Central memory CD8-positive, alpha-beta T cell (primary cell): ENCODE measurements around the gene SLIT1.

Experiments used
- ATAC-seq: fragments of 150-1000 bp; cut with Tn5 transposase; replicated peaks from 2 replicates; pipeline ENCODE4 v1.10.0; 2022; ENCODE audit warnings: mild to moderate bottlenecking, moderate FRiP score, moderate number of reproducible peaks; ENCODE audit not compliant: poor library complexity, severe bottlenecking; ENCODE audit errors: extremely low read depth
- DNase-seq, 2 donors: peaks; one replicate each; pipeline ENCODE4 v3.0.0; 2021; ENCODE audit warnings: low spot score in 2 of 2
- H3K27ac Mint-ChIP-seq: one replicate; pipeline ENCODE4 v1.8.0; 2022; ENCODE audit warnings: low read depth, mild to moderate bottlenecking, moderate library complexity, mixed read lengths
- H3K27me3 Mint-ChIP-seq: one replicate; pipeline ENCODE4 v1.8.0; 2022; ENCODE audit warnings: mixed read lengths
- H3K36me3 Mint-ChIP-seq: one replicate; pipeline ENCODE4 v1.8.0; 2022; ENCODE audit warnings: mild to moderate bottlenecking, moderate library complexity, mixed read lengths; ENCODE audit not compliant: insufficient read depth
- H3K4me1 Mint-ChIP-seq: one replicate; pipeline ENCODE4 v1.8.0; 2022; ENCODE audit warnings: mixed read lengths
- H3K4me3 Mint-ChIP-seq: one replicate; pipeline ENCODE4 v1.8.0; 2022; ENCODE audit warnings: mild to moderate bottlenecking, moderate library complexity, mixed read lengths
- H3K9me3 Mint-ChIP-seq: one replicate; pipeline ENCODE4 v1.8.0; 2022; ENCODE audit warnings: mixed read lengths

The SLIT1 gene

DNA sequence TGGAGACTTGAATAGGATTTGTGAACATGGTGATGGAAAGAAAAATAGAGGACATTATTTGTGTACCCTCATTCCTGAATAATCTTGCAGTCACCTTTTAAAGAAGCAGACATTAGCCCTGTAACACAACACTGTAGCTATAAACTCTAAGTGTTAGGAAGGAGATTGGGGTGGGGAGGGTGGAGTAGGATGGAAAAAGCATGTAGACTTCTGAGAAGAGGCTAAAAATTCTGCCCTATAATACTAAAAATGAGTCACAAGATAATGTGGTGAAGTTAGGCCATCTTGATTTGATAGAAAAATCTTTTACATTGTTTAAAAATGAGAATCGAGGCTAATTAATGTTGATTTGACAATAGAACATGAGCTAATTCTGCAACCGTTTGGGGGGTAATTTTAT is 224.9 kb downstream of the SLIT1 start:
- Mint-ChIP-seq H3K9me3 (no peaks in the 10 kb centered on the region), H3K4me3 (no peak overlapping the region), H3K27me3 (no peaks in the 10 kb centered on the region), H3K4me1 (peaks cover 6% of the 10 kb centered on the region), H3K27ac (no peak overlapping the region), H3K36me3 (peaks cover 4% of the 10 kb centered on the region)
- no peak for DNase-seq
- no peak for ATAC-seq

DNA sequence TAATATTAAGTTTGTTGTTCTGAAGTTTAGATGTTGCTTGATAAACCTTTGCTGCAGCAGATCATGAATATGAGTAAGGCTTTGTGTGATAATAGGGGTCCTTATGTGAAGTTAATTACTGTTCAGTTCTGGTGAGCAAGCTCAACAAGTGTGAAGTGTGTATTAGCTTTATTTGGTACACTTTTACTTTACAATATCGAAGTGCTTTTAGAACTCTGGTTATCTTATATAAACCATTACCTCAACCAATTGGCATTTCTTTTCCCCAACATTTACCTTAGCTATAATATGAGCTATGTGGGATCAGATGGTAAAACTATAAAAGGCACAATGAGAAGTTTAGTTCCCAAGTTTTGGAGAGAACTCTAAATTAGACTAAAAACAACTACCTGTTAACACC is 226.0 kb downstream of the SLIT1 start:
- peaks cover 15% of the 10 kb centered on the region for H3K36me3 Mint-ChIP-seq
- DNase-seq (no peak), ATAC-seq (no peak)
- peaks cover 11% of the 10 kb centered on the region for H3K4me1 Mint-ChIP-seq
- H3K9me3 Mint-ChIP-seq: no peaks in the 10 kb centered on the region
- no peaks in the 10 kb centered on the region for H3K27me3 Mint-ChIP-seq
- no peak overlapping the region for H3K4me3 Mint-ChIP-seq
- no peak overlapping the region for H3K27ac Mint-ChIP-seq

DNA sequence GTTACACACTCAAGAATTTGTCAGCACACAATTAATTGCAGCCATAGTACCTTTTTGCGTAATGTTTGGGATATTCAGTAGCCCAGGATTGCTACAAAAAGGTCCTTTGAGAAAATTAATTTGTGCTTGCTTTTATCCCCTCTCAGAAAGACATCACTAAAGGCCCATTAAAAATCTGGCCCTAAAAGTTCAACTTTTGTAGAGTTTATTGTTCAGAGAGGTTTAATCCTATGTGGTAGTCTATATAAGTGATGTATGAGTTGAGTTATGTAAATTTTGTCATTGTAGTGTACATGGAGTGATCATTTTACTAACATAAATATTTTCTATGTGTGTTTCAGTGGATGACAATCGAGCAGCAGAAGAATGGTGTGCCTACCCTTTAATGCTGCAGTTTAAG is 227.7 kb downstream of the SLIT1 start:
- ATAC-seq (no peak), DNase-seq (no peak)
- Mint-ChIP-seq H3K36me3 (peaks cover 24% of the 10 kb centered on the region), H3K27me3 (no peaks in the 10 kb centered on the region), H3K27ac (no peak overlapping the region), H3K4me3 (no peak overlapping the region), H3K4me1 (peaks cover 11% of the 10 kb centered on the region), H3K9me3 (no peaks in the 10 kb centered on the region)

DNA sequence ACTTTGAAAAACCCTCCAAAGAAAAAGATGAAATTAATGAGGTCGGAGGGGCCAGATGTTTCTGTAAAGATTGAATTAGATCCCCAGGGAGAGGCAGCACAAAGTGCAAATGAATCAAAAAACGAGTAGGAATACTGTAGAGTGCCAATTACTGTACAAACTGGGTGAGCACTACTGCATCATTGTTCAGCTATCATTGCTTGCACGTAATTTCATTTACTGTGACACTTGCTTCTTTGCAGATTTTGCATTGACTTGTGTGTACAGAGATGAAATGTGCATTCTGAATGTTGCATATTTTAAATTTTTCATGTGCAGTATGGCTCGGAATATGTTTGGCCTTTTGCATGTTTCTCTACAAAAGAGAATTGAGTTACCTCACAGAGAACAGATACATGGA is 230.0 kb downstream of the SLIT1 start:
- Mint-ChIP-seq H3K4me3 (no peak overlapping the region), H3K9me3 (no peaks in the 10 kb centered on the region), H3K4me1 (peaks cover 5% of the 10 kb centered on the region), H3K36me3 (peaks cover 34% of the 10 kb centered on the region), H3K27me3 (no peaks in the 10 kb centered on the region), H3K27ac (no peak overlapping the region)
- no peak for DNase-seq
- no peak for ATAC-seq

DNA sequence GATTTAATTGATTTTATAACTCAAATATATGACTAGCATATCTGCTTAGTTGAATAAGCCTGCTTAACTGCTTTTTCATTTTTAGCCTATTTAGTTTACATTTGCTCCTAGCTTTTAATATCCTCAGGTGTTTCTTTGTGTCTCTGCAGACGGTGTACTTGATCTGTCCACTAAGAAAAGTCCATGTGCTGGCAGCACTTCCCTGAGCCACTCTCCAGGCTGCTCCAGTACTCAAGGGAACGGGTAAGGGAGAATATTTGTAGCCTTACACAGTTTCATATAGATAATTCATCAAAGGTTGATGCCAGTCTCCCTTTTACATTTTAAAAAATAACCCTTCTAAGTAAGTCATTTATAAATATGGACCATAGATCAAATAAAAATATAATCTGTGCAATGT is 233.8 kb downstream of the SLIT1 start:
- H3K4me3 Mint-ChIP-seq: no peak overlapping the region
- H3K27me3 Mint-ChIP-seq: no peaks in the 10 kb centered on the region
- ATAC-seq (no peak), DNase-seq (no peak)
- peaks cover 39% of the 10 kb centered on the region for H3K36me3 Mint-ChIP-seq
- H3K27ac Mint-ChIP-seq: peak overlapping the region; percentile 12
- no peaks in the 10 kb centered on the region for H3K9me3 Mint-ChIP-seq
- H3K4me1 Mint-ChIP-seq: peaks cover 12% of the 10 kb centered on the region

DNA sequence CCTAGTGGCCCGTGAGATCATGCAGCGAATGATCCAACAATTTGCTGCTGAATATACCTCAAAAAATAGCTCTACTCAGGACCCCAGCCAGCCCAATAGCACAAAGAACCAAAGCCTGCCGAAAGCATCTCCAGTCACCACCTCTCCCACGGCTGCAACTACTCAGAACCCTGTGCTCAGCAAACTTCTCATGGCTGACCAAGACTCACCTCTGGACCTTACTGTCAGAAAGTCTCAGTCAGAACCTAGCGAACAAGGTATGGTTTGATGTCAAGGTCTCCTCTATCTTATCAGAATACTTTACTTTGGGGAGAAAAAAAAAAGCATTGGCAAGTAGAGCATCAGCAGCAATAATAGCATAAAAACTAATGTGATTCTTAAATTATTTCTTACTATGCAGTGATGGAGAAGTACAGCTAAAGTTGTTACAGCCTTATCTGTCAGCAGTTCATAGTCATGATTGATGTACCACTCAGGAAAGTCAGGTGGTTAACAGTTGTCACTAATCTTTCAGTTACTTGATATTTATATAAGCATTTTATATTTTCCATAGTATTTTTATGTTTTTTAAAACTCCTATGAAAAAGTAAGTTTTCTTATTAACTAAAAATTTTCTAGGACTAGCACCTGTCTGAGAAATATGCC is 236.6 kb downstream of the SLIT1 start:
- Mint-ChIP-seq H3K4me3 (no peak overlapping the region), H3K9me3 (no peaks in the 10 kb centered on the region)

More for the DNA sequence above, 236.6 kb downstream of the SLIT1 start:
- peak overlapping the region; percentile 35 for H3K27ac Mint-ChIP-seq
- ATAC-seq (no peak), DNase-seq (no peak)
- peaks cover 21% of the 10 kb centered on the region for H3K4me1 Mint-ChIP-seq
- H3K27me3 Mint-ChIP-seq: no peaks in the 10 kb centered on the region
- peaks cover 31% of the 10 kb centered on the region for H3K36me3 Mint-ChIP-seq
